ENCODE results near the gene PIK3IP1.

Gene PIK3IP1

GRCh38 chr22:31313366-31314147, 21.3 kb upstream of the PIK3IP1 start:
- in situ Hi-C loops (cut with MboI; ENCODE audit: low sequenced_read_pairs), result no loop called here

GRCh38 chr22:31308181-31308580, 15.9 kb upstream of the PIK3IP1 start:
- in situ Hi-C loops (cut with MboI; ENCODE audit: low sequenced_read_pairs), result no loop called here

DNA sequence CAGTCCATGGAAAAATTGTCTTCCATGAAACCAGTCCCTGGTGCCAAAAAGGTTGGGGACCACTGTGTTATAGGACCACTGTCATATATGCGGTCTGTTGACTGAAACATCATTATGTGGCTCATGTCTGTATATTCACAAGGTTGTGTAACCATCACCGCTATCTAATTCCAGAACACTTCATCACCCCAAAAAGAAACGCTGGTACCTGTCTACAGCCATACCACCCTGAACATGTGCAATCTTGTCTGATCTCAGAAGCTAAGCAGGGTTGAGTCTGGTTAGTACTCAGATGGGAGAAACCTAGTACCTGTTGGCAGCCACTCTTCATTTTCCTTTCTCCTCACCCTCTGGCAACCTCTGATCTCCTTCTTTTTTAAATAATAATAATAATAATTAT, 12.9 kb upstream of the PIK3IP1 start:
- in situ Hi-C loops (cut with MboI; ENCODE audit: low sequenced_read_pairs), result no loop called here

- in situ Hi-C loops (cut with MboI; ENCODE audit: low sequenced_read_pairs), result no loop called here
Measured at GRCh38 chr22:31302537-31302936, 10.2 kb upstream of the PIK3IP1 start.

GRCh38 chr22:31302006-31302405, 9.7 kb upstream of the PIK3IP1 start:
- in situ Hi-C loops (cut with MboI; ENCODE audit: low sequenced_read_pairs), result no loop called here

DNA sequence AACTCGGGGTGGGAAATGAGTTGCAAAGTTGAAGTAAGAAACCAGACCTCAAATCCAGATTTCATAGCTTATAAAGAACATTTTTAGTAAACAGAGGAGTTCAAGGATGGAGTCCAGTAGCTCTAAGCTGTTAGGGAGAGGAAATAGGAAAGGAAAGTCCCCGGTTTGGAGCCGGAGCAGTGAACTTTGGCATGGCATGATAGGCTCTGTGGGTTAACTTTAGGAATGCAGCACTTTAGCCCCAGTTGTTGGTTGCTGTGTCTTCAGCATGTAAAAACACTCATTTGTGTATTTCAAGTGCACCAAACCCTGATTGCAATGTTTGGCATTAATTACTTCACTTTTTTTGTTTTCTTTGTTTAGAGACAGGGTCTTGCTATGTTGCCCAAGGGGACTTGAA, 8.6 kb upstream of the PIK3IP1 start:
- in situ Hi-C loops (cut with MboI; ENCODE audit: low sequenced_read_pairs), result no loop called here

DNA sequence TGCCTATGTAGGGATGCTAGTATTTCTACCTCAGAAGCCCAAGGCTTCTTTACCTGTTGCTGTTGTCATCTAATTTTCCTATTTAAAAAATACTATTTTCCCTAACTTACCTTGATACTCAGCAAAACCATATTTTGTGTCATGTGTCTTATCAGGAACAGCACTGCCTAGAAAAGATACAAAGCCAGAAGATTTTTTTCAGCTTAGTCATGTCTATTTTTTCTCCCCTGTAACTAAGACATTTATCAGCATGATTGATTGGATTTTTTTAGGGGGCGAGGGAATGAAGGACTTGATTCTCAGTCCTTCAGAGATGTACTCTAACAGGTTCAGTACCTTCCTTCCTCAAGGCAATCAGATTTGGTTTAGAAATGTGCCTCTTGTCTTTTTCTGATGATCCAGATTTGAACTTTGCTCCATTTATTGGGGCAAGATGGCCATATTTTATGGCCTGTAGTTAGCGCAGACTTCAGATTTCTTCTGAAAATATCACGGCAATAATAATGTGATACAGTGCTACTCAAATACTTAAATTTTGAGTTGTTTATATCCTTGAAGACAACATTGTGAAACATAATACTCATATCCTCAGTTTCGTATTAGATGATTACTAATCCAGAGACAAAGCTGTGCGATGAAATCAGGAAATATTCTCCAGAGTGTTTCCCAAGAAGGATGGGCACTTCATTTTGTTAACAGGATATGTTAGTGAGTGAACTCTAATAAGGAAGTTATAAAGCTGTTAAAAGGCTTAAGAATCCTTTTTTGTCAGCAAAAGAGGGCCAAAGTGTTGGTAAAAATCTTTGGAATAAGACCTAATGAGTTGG, 3.8 kb upstream of the PIK3IP1 start:
- in situ Hi-C loops (cut with MboI; ENCODE audit: low sequenced_read_pairs), result no loop called here

- in situ Hi-C loops (cut with MboI; ENCODE audit: low sequenced_read_pairs), result no loop called here
Measured at GRCh38 chr22:31295360-31295759, 3.1 kb upstream of the PIK3IP1 start.

DNA sequence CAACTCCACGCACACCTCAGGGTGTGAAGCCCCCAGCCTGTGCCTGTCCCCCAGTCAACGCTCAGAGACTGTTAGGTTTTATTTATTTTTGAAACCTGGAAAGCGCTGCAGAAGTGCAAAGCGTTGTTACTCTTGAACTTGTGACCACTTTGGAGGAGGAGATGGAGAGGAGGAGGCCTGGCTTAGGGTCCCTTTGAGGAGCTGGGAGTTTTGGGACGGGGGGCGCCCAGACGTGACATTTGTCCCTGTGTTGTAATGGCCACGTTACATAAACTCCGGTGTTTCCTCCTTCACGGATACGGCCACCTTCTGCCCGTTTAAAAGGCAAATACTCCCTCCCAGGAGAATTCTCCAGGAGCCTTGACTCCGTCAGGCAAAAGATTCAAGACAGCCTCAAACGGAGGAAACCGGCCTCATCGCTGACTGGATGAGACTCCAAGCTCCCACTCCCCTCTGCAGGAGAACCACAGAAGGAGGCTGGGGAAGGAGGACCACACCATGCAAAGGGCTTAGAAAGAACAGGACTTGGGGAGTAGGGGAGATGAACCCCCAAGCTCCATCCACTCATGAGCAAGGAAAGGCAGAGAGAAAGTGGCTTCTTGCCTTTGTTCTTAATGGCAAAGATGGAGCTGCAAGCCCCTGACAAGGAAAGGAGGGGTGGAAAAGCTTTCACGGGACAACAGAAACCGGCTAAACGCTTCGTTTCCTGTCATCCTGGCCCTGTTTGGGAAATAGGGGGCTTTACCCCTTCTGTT, 630 bp downstream of the PIK3IP1 start:
- in situ Hi-C loops (cut with MboI; ENCODE audit: low sequenced_read_pairs), result no loop called here

GRCh38 chr22:31290494-31291471, 1.5 kb downstream of the PIK3IP1 start:
- in situ Hi-C loops (cut with MboI; ENCODE audit: low sequenced_read_pairs), result no loop called here

DNA sequence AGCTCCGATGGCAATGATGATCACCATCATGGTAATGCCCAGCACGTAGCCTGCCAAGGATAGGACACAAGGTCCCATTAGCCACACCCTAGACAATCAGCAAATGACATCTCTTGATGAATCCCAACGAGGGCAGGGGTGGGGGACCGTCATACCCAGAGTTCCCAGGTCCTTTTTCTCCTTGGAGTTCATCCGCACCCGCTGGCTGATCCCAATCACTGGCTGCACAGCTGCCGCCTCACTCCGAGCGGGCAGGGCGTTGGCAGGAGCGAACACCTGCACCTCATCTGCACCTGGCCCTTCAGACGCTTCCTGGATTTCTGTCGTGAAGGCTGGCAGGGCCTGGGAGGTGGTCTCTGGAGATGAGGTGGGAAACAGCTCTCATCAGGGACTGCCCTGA, 2.9 kb downstream of the PIK3IP1 start:
- in situ Hi-C loops (cut with MboI; ENCODE audit: low sequenced_read_pairs), result no loop called here

- in situ Hi-C loops (cut with MboI; ENCODE audit: low sequenced_read_pairs), result no loop called here
Measured at GRCh38 chr22:31288496-31289240, 3.6 kb downstream of the PIK3IP1 start.

- in situ Hi-C loops (cut with MboI; ENCODE audit: low sequenced_read_pairs), result no loop called here
Measured at GRCh38 chr22:31287818-31288495, 4.3 kb downstream of the PIK3IP1 start.

DNA sequence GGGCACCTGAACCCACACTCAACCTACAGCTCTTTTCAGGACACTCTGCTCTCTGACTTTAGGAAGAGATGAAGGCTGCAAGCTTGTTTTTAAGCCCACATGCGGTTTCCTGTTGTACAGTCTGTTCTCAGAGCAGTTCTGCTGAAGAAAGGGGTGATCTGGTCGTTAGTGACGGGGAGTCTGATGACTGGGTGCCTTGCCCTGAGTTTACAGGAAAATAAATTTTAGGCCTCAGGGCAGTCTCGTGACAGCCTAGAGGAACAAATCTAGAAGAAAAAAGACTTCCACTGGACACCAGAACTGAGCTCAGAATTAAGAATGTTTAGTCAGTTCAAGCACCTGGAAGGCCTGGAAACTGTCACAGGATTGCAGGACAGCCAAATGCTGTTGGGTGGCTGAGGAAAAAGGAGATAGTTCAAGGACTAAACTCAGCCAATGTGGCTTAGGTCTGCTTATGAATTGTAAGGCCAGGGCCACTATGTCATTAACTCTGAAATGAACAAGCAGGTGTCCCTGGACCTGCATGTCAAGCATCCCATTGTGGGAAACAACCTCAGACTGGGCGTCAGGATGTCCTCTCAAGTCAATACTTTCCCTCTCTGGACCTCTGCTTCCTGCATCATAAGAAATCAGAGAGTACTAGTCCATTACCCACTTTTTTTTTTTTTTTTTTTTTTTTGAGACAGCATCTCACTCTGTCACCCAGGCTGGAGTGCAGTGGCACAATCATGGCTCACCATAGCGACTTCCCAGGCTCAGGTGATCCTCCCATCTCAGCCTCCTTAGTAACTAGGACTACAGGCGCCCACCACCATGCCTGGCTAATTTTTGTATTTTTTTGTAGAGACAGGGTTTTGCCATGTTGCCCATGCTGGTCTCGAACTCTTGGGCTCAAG, 5.7 kb downstream of the PIK3IP1 start:
- in situ Hi-C loops (cut with MboI; ENCODE audit: low sequenced_read_pairs), result no loop called here

- in situ Hi-C loops (cut with MboI; ENCODE audit: low sequenced_read_pairs), result no loop called here
Measured at GRCh38 chr22:31284281-31285155, 7.8 kb downstream of the PIK3IP1 start.

- in situ Hi-C loops (cut with MboI; ENCODE audit: low sequenced_read_pairs), result no loop called here
Measured at GRCh38 chr22:31282748-31283468, 9.4 kb downstream of the PIK3IP1 start.

All from HL-60/S4 treated with retinoic acid at 250 ng/mL for 4 days and 3 days (cell line).